Measurements from ENCODE around the gene JAKMIP3.

The JAKMIP3 gene

DNA sequence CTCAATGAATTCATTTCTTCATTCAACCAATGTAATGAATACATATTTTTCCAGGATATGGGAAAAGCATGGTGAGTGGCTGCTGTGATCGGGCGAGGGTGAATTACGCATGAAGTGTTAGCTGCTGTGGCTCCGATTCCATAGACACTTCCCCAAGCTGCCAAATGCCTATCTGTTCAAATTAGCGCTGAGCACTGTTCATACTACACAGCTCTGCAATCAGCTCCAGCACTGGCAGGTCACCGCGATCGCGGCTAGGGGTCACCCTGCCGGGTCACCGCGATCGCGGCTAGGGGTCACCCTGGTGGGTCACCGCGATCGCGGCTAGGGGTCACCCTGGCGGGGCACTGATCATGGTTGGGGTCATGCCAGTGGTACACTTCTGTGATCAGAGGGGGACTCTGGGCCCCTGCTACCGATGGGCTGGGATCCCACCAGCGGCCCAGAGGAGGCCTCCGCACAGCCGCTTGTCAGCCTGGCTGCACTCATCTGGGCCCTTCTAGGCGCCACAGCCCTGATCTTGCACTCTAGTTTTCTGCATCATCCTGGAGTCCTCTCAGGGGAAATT is 49.3 kb downstream of the JAKMIP3 start:
- H3K9me3 ChIP-seq (ENCODE audit: insufficient read depth, low read length) = no peaks in the 10 kb centered on the region
- H3K79me2 ChIP-seq (ENCODE audit: insufficient read depth, low read length) = no peaks in the 10 kb centered on the region
- no peak overlapping the region for H2AFZ ChIP-seq (ENCODE audit: low read depth, low read length, severe bottlenecking)
- H3K9ac ChIP-seq (ENCODE audit: low read length) = no peak overlapping the region
- H3K36me3 ChIP-seq (ENCODE audit: low read length) = no peaks in the 10 kb centered on the region
- no peaks in the 10 kb centered on the region for H3K9me2 ChIP-seq (replicated peaks; ENCODE audit: insufficient read depth, low read length)
- no peak overlapping the region for H3K27ac ChIP-seq (ENCODE audit: low read depth, low read length)
- no peak overlapping the region for H3K4me3 ChIP-seq (ENCODE audit: insufficient read depth, low read length, poor library complexity, severe bottlenecking)
- no peaks in the 10 kb centered on the region for H3F3A ChIP-seq (ENCODE audit: insufficient read depth)
- H4K20me1 ChIP-seq (ENCODE audit: low read depth, low read length) = no peaks in the 10 kb centered on the region
- no peak overlapping the region for H3K4me2 ChIP-seq (ENCODE audit: low read depth, low read length, poor library complexity, severe bottlenecking)
- TF ChIP-seq EZH2phosphoT487 (conservative IDR thresholded peaks at IDR 0.05; ENCODE audit: low read length) = no peak
- H3K27me3 ChIP-seq (ENCODE audit: low read length) = no peaks in the 10 kb centered on the region
